NK-92 (cell line): ENCODE measurements around the gene AK8.
"Not testable (repeated sequence)": the region's sequence is repeated elsewhere in the genome, so short reads cannot be mapped to it uniquely, and the experiment has no call there.

Experiments used
- DNase-seq: peaks from one replicate; lab custom pipeline; 2025; ENCODE audit not compliant: unreplicated experiment; lab: John Stamatoyannopoulos, UW

Gene AK8

GRCh38 chr9:132774886-132775285 lies 103.2 kb downstream of the AK8 start:
- no peak for DNase-seq

DNA sequence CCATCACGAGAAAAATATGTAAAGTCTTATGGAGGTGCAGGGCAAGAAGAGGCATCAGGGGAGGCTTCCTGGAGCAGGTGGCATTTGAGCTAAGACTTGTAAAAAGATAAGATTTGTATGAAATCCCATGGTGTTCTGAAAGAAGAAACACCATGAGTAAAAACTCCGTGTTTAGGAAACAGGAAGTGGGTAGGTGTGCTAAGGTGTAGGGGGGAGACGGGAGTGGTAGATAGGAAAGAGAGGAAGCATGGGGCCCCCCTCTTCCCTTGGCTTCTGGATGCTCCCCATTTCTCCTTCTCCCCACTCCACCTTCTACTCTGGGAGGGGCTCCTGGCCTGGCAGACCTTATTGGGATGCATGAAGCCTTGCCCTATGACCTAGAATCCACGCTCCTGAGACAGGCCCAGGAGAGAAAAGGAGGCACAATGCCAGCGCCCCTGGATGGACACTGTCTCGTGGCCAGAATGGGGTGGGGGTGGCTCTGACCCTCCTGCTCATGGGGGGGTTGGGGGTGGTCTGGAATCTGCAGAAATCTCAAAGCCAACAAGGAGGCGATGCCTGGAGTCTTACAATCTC lies 104.2 kb downstream of the AK8 start:
- DNase-seq: no peak

GRCh38 chr9:132773093-132773492 lies 105.0 kb downstream of the AK8 start:
- DNase-seq: no peak

DNA sequence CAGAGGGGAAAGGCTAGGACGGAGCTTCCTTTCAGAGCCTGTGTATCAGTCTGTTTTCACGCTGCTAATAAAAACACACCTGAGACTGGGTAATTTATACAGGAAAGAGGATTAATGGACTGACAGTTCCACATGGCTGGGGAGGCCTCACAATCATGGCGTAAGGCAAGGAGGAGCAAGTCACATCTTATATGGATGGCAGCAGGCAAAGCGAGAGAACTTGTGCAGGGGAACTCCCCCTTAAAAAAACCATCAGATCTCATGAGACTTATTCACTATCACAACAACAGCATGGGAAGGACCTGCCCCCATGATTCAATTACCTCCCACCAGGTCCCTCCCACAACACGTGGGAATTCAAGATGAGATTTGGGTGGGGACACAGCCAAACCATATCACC lies 106.3 kb downstream of the AK8 start:
- DNase-seq: not testable (repeated sequence)

DNA sequence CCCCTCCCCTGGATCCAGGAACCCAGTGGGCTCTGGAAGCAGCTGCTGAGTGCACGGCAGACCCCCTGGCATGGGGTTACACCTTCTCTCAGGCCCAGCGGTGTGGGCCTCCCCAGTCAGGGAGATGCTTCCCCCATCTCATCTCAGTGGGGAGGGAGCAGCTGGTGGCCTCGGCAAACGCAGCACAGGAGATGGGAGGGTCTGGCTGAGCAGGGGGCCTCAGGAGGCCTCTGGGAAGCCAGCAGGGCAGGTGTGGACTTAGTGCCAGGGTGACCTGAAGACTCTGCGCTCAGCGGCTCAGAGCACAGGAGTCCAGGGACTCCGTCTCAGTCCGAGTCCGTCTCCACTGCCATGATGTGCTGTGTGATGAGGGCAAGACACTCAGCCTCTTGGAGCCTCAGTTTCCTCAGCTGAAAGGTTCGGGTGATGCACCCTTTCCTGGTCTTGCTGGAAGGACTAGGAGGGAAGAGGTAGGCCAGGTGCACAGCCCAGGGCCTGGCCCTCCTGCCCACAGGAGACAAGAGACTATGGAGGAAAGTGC lies 107.2 kb downstream of the AK8 start:
- DNase-seq: no peak

DNA sequence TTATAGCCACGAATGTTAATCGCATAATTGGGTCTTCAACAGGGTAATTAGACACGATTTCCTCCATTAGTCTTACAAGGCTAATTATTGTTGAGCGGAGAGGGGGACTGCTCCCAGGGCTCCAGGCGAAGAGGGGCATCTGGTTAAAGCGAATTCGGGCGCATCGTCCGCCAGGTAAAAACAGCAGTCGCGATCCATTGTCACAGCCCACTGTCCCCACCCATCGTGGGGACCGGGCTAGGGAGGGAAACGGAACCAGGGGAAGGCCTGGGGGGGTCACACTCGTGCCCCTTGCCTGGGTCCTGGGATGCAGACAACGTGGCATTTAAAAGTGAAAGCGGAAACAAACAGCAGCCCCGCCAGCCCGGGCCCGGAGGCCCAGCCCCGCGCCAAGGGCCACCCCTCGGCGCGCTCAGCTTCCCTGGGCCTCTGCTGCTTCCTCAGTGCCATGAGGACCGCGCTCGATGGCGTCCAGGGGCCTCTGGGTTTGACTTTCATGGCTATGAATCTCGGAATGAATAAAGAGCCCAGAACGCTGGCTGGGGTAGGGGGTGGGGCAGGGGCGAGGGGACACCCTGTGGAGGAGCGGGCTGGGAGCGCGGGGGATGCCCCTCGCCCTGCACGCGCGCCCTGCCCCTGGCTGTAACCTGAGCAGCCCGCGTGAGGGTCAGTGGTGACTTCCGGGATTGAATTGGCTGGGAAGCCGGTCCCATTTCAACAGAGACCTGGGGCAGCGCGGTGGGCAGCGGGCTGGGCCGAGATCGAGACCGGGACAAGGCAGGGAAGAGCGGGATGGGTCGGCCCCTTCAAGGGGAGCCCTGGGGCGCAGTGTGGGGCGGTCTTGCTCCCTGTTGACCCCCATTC lies 107.9 kb downstream of the AK8 start:
- no peak for DNase-seq

DNA sequence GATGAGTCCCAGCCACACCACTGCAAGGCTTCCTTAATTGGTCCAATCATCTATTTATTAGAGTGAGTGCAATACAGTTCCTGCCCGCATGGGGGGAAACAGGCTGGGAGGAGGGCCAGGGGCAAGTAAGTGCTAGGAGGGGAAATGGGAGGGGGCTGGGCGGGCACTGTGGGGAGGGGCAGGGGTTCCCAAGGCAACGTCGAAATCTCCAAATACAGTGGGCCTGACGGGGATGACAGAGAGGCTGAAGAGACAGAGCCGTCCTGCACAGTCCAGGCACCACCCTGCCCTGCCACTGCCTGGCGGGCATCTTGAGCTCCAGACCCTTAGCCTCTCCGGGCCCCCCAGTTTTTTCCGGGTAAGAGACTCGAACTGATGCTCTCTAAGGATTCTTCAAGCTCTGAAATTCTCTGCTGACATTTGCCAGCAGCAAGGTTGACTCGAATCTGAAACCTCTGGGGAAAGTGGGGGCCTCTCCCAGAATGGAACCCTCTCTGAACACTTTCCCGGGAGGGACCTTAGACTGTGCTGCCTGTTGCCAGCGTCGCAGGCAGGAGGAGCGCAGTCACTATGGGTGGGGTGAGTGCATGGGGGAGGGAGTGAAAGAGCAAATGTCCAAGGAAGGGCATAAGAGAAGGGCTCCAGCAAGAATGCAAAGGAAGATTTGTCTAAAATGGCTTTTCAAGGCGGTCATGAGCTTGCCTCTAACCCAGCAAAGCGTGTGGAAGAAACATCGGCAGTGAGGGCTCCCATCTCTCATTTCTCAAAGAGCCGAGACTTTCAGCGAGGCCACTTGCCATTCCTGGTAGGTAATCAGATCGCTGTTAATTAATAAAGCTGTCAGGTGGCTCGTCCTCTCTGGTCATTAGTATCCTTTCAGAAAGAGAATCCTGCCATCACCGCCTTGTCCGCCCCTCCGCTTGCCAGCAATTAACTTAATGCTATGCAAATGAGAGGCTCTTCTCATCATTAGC lies 108.9 kb downstream of the AK8 start:
- DNase-seq: no peak

DNA sequence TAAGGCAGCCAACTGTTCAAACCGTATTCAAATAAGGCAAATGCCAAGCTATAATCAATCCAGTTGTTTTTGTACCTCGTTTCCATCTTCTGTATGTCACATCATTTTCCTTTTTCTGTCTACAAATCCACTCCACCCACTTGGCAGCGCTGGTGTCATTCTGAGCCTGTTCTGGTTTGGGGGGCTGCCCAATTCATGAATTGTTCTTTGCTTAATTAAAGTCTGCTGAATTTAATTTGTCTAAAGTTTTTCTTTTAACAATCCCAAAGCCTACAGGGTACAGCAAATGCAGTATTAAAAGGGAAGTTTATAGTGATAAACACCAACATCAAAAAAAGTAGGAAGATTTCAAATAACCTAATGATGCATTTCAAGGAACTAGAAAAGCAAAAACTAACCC lies 114.5 kb downstream of the AK8 start:
- DNase-seq: no peak

- no peak for DNase-seq
Observed at GRCh38 chr9:132762896-132763295, 115.2 kb downstream of the AK8 start.

- no peak for DNase-seq
Observed at GRCh38 chr9:132761602-132762001, 116.5 kb downstream of the AK8 start.

- no peak for DNase-seq
Observed at GRCh38 chr9:132760057-132760456, 118.0 kb downstream of the AK8 start.

- DNase-seq: no peak
Observed at GRCh38 chr9:132757016-132757415, 121.1 kb downstream of the AK8 start.

DNA sequence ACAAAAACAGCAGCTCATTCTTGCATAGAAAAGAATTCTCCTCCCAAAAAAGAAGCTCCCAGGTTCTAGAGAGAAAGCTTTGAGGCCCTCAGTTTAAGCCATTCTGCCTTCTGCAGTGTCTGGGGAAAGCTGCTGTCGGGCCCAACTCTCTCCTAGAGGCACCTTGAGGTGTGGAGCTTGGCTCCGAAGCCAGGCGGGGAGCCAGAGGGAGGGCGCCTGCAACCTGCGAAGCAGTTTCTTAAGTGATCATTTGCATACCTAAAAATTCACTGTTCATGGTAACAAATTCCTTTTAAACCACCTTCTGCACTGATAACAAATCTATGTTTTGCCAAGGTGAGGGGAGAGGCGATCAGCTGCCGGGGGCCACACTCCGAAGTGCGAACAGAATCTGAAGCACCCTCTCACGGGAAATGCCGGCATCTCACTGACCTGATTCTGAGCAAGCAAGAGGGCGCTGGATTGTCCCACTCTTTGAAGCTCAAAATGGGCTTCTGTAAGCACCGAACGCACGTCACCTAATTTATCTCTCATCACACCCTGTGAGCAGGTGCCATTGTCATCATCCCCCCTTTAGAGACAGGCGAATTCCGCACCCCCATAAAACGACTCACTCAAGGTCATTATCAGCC lies 121.8 kb downstream of the AK8 start:
- no peak for DNase-seq

DNA sequence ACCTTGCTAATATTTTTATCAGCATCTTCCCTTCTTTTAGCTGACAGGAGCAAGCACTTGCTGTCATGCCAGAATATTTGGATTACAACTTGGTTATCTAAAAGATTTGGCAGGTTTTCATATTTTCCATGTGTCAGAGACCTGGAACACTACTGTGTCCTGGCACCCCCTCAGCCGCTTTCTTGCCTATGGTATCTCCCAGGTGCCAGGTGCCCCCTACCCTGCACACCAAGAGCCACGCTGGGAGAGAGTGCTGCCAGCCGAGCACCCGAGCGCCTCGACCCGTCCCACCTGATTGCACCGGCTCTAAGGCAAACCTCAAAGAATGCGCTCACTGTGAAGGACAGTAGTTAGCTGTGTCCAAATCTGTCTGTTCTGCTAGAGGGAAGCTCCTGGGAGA lies 123.0 kb downstream of the AK8 start:
- no peak for DNase-seq

- DNase-seq: no peak
Observed at GRCh38 chr9:132754236-132754635, 123.8 kb downstream of the AK8 start.

DNA sequence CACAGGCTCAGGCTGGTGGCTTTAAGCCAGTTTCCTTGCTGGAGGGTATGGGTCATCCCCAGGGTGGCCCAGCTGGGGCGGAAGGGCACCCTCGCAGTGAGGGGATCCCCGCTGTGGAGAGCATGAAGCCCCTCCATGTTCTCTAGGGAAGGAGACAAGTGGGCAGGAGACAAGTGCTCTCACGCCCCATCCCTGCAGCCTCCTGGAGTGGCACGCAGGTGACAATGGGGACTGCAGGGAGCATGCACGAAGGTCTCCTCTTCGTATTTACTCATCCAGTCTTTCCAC lies 124.5 kb downstream of the AK8 start:
- DNase-seq: no peak

- DNase-seq: no peak
Observed at GRCh38 chr9:132752877-132753592, 125.0 kb downstream of the AK8 start.

GRCh38 chr9:132750668-132751067 lies 127.4 kb downstream of the AK8 start:
- no peak for DNase-seq

DNA sequence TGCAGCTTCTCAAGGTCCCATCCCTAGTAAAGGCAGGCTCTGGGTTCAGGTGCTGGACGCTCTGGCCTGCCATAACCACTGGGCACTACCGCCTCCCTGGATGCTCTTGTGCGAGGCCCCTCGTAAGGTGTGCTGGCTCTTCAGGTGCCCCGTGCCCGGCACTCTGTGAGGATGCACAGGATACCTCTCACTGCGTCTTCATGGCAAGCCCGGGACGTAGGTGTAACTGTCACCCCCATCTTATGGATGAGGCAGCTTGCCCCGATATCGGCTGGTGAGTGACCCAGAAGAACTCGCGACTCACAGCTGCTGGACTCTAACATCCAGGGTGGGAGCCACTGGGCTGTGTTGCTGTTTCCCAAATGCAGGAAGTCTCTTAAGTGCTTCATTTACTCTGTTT lies 128.8 kb downstream of the AK8 start:
- no peak for DNase-seq

DNA sequence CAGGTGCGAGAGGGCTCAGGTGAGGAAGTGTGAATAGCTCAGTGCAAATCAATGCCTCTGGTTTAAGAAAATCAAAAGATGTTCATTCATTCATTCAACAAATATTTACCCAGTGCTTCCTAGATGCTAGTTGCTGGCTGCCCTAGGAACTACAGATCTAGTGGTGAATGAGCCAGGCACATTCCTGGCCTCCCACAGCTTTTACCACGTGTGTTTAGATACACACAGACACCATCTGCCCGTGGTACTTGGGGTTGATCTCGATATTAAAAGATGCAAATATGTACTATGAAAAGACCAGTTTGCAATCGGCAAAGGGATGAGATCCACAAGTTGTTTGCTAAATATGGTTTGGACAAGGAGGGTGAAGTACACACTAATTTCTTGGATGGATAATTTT lies 129.6 kb downstream of the AK8 start:
- no peak for DNase-seq
